ENCODE data around the gene SASS6. TPM values are rescaled to one million over a fixed set of nuclear protein-coding genes. Genes with fewer than 3 reads are reported as not detected.
A peak's percentile ranks its signal among the peaks of the same experiment; 100 is the strongest.

The SASS6 gene
- total RNA-seq, 4 donors from 2014 or later = 2.1 to 3.8 (median 2.4) TPM

DNA sequence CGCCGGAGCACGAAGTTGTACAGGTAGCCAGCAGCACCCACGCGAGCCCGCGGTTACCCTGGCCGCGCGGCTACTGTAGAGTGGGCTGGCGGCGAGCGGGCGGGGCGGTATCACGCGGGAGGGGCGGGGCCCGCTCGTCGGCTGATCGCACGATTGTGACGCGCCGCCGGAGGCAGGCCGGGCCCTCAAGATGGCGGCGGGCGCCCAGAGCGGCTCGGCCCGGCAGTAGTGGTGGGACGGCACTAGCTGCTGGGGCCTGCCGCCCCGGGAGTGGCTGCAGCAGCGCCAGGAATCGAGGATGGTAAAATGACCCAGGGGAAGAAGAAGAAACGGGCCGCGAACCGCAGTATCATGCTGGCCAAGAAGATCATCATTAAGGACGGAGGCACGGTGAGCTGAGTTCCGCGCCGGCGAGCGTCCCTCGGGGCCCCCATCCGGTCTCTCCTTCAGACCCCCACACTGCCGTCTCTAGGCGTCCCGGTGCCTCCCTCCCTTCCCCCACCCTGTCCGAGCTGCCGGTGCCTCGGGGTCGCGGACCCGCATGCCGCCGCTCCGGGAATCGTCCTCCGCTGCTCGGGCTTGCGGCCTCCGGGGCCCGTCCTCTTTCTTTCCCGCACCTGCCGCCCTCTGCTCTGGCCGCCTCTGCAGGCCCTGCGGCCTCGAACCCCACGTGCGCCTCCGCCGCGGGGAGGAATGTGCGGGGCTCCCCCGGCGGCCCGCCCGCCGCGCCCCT lies 94.6 kb downstream of the SASS6 start:
- peak overlapping the region; percentile 98 for H3K27ac ChIP-seq
- peaks cover 39% of the 10 kb centered on the region for H3K4me1 ChIP-seq
- H3K36me3 ChIP-seq = no peaks in the 10 kb centered on the region
- H3K4me3 ChIP-seq = peak overlapping the region; percentile 92
- peak; percentile 93 for DNase-seq (ENCODE audit: low spot score in 2 of 2)
- WGBS = 0% methylated on average over 38 of the region's 87 CpGs
- H3K27me3 ChIP-seq = no peaks in the 10 kb centered on the region
- peak in 2 of 3 donors; percentile 71 to 73 for TF ChIP-seq POLR2AphosphoS5 (IDR thresholded peaks at IDR 0.05)
- TF ChIP-seq POLR2A (IDR thresholded peaks at IDR 0.05) = peak in 1 of 2 donors; percentile 83
- no peak for TF ChIP-seq CTCF (IDR thresholded peaks at IDR 0.05)
- no peaks in the 10 kb centered on the region for H3K9me3 ChIP-seq

DNA sequence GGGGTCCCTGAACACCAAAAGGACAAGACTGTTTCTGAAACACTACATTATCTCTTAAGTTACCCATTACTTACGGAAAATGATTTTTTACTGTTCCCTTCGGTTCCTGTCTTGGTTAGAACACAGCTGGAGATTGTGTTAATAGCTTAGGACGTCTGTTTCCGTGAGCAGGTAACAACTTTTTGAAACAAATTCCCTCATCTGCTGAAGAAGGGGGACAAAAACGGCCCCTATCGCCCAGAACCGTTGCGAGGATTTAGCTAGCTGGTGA lies 95.1 kb downstream of the SASS6 start:
- Histone ChIP-seq H3K4me3 (peak overlapping the region; percentile 92), H3K27ac (peak overlapping the region; percentile 98), H3K36me3 (no peaks in the 10 kb centered on the region), H3K9me3 (no peaks in the 10 kb centered on the region), H3K27me3 (no peaks in the 10 kb centered on the region), H3K4me1 (peaks cover 36% of the 10 kb centered on the region)
- 0% methylated on average over 5 of the region's 8 CpGs for WGBS
- TF ChIP-seq EP300 (IDR thresholded peaks at IDR 0.05) = no peak
- no peak for TF ChIP-seq POLR2AphosphoS5 (IDR thresholded peaks at IDR 0.05)
- no peak for TF ChIP-seq POLR2A (IDR thresholded peaks at IDR 0.05)
- no peak for TF ChIP-seq CTCF (IDR thresholded peaks at IDR 0.05)
- DNase-seq (ENCODE audit: low spot score in 2 of 2) = no peak

- no peak for DNase-seq (ENCODE audit: low spot score in 2 of 2)
- TF ChIP-seq EP300 (IDR thresholded peaks at IDR 0.05) (no peak), CTCF (IDR thresholded peaks at IDR 0.05) (no peak)
- 24% methylated on average over 11 of the region's 11 CpGs for WGBS
- no peaks in the 10 kb centered on the region for H3K9me3 ChIP-seq
- H3K4me1 ChIP-seq = peaks cover 30% of the 10 kb centered on the region
- H3K27ac ChIP-seq = peak overlapping the region; percentile 98
- H3K27me3 ChIP-seq = no peaks in the 10 kb centered on the region
- no peaks in the 10 kb centered on the region for H3K36me3 ChIP-seq
- H3K4me3 ChIP-seq = peak overlapping the region; percentile 92
These were observed 95.7 kb downstream of the SASS6 start for GRCh38 chr1:100036718-100037655.

DNA sequence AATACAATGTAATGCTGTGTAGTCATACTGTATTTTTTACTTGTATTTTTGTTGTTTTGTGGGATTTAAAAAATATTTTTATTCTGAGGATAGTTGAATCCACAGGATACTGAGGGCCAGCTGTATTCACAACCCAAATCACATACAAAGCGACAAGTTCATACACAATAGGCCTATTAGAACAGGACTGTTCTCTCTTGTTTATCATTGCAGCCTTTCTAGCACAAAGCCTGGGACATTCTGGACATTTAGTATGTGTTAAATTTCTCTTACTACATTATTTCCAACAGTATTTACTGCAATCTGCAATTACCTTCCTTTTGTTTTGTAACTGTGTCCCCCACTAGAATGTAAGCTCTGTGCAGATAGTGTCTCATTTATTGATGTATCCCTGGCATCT lies 97.5 kb downstream of the SASS6 start:
- Histone ChIP-seq H3K27me3 (no peaks in the 10 kb centered on the region), H3K27ac (no peak overlapping the region), H3K4me3 (no peak overlapping the region), H3K36me3 (no peaks in the 10 kb centered on the region), H3K9me3 (no peaks in the 10 kb centered on the region), H3K4me1 (peaks cover 22% of the 10 kb centered on the region)
- WGBS = 95% methylated on average over 1 of the region's 1 CpG
- TF ChIP-seq CTCF (IDR thresholded peaks at IDR 0.05) (no peak), EP300 (IDR thresholded peaks at IDR 0.05) (no peak), POLR2A (IDR thresholded peaks at IDR 0.05) (no peak)
- no peak for DNase-seq (ENCODE audit: low spot score in 2 of 2)

GRCh38 chr1:100034470-100034869 lies 98.3 kb downstream of the SASS6 start:
- DNase-seq (ENCODE audit: low spot score in 2 of 2) = no peak
- peaks cover 14% of the 10 kb centered on the region for H3K4me1 ChIP-seq
- no peak overlapping the region for H3K27ac ChIP-seq
- H3K27me3 ChIP-seq = no peaks in the 10 kb centered on the region
- H3K9me3 ChIP-seq = no peaks in the 10 kb centered on the region
- TF ChIP-seq POLR2AphosphoS5 (IDR thresholded peaks at IDR 0.05) = no peak
- no peak for TF ChIP-seq POLR2A (IDR thresholded peaks at IDR 0.05)
- TF ChIP-seq EP300 (IDR thresholded peaks at IDR 0.05) = no peak
- no peak for TF ChIP-seq CTCF (IDR thresholded peaks at IDR 0.05)
- no peak overlapping the region for H3K4me3 ChIP-seq
- no peaks in the 10 kb centered on the region for H3K36me3 ChIP-seq

Measured in suprapubic skin (tissue), 4 donors.